CD4-positive, alpha-beta memory T cell (primary cell): Measurements from ENCODE around the gene TPK1. TPM values are rescaled to one million over a fixed set of nuclear protein-coding genes. Genes with fewer than 3 reads are reported as not detected.
"Not testable (repeated sequence)": the region's sequence is repeated elsewhere in the genome, so short reads cannot be mapped to it uniquely, and the experiment has no call there.

Experiments
- CTCF ChIA-PET: fragments of 350-600 bp; sonication (Branson Sonifier 250); formaldehyde crosslinking; loops from one replicate; lab custom pipeline; 2021; ENCODE audit warnings: inconsistent platforms; ENCODE audit not compliant: partially characterized antibody; lab: Charles Lee
- POLR2A ChIA-PET: fragments of 350-600 bp; sonication (Branson Sonifier 250); formaldehyde crosslinking; loops from one replicate; lab custom pipeline; 2021; ENCODE audit not compliant: partially characterized antibody; lab: Charles Lee
- DNase-seq, 5 donors: peaks; one replicate each; pipeline versions ENCODE4 v3.0.0 to v3.0.0-alpha.2; 2020 to 2022; ENCODE audit warnings: mixed read lengths in 1 of 5
- H3K27ac ChIP-seq: one replicate; pipeline ENCODE4 v1.7.0; 2013; ENCODE audit warnings: low read depth, low read length
- H3K27me3 ChIP-seq: 2 replicates; pipeline ENCODE4 v1.7.0; 2013; ENCODE audit warnings: mild to moderate bottlenecking, low read length, moderate library complexity; ENCODE audit not compliant: insufficient read depth
- H3K36me3 ChIP-seq: 2 replicates; pipeline ENCODE4 v1.7.0; 2013; ENCODE audit warnings: mild to moderate bottlenecking, low read length, moderate library complexity; ENCODE audit not compliant: insufficient read depth
- H3K4me1 ChIP-seq: 2 replicates; pipeline ENCODE4 v1.7.0; 2013; ENCODE audit warnings: mild to moderate bottlenecking, low read length, moderate library complexity; ENCODE audit not compliant: insufficient read depth
- H3K4me3 ChIP-seq, 2 donors: one replicate each; pipeline ENCODE4 v1.7.0; 2013; ENCODE audit warnings: low read length in 2 of 2, mild to moderate bottlenecking in 1 of 2
- H3K9me3 ChIP-seq, 2 donors: one replicate each; pipeline ENCODE4 v1.7.0; 2013; ENCODE audit warnings: low read length in 2 of 2, control low read depth in 1 of 2; ENCODE audit not compliant: control insufficient read depth in 1 of 2
- H3K27ac Mint-ChIP-seq, 7 donors: one replicate each; pipeline ENCODE4 v1.8.0; 2020 to 2021; ENCODE audit warnings: mixed read lengths in 7 of 7, mild to moderate bottlenecking in 6 of 7, inconsistent platforms in 3 of 7, moderate library complexity in 3 of 7
- H3K27me3 Mint-ChIP-seq, 2 donors: one replicate each; pipeline ENCODE4 v1.8.0; 2020 to 2021; ENCODE audit warnings: mixed read lengths in 2 of 2
- H3K36me3 Mint-ChIP-seq, 2 donors: one replicate each; pipeline ENCODE4 v1.8.0; 2020 to 2021; ENCODE audit warnings: mixed read lengths in 2 of 2, inconsistent platforms in 1 of 2, mild to moderate bottlenecking in 1 of 2
- H3K4me1 Mint-ChIP-seq, 4 donors: one replicate each; pipeline ENCODE4 v1.8.0; 2020 to 2021; ENCODE audit warnings: mixed read lengths in 4 of 4, mild to moderate bottlenecking in 1 of 4
- H3K4me3 Mint-ChIP-seq, 8 donors: one replicate each; pipeline ENCODE4 v1.8.0; 2020 to 2021; ENCODE audit warnings: mixed read lengths in 8 of 8, mild to moderate bottlenecking in 7 of 8, moderate library complexity in 6 of 8, inconsistent platforms in 3 of 8
- H3K9me3 Mint-ChIP-seq, 8 donors: one replicate each; pipeline ENCODE4 v1.8.0; 2020 to 2021; ENCODE audit warnings: mixed read lengths in 8 of 8, mild to moderate bottlenecking in 5 of 8, inconsistent platforms in 3 of 8, moderate library complexity in 1 of 8
- intact Hi-C: fragments of 100-400 bp; cut with micrococcal nuclease; formaldehyde crosslinking; loops from one replicate; pipeline ENCODE4 v1.15.1; 2023
- polyA plus RNA-seq, 2 donors: library from polyadenylated mRNA; unstranded; fragments of 300-500 nt; fragmentation: Illumina TruSeq; gene quantifications; one replicate each; pipeline ENCODE4 v1.2.3, GENCODE V29; 2021
- total RNA-seq, 2 experiments: library from RNA; stranded (reverse); gene quantifications; one replicate each; pipeline ENCODE4 v1.2.3, GENCODE V29; 2021

The TPK1 gene
- total and polyA plus RNA-seq, 4 experiments from 2014 or later = 25.2 to 30.7 (median 27.8) TPM

DNA sequence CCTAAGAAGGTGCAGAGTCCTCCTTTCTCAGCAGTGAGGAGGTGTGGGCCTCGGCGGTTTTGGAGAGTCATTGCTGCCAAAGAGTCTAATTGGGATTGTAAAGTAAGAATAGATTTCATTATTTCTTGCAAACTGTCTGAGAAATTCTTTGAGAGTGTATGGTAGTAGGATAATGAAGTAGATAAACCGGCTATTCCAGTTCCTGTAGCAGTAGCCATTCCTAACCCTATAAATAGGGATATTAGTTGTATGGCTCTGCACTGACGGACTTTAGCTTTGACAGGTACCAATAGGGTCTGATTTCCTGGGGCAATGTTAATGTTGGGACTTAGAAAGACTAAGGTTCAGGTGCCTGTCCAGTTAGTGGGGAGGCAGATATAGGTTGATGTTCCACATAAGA lies 416.9 kb downstream of the TPK1 start:
- H3K36me3 Mint-ChIP-seq, H3K4me1 Mint-ChIP-seq, H3K4me3 Mint-ChIP-seq, H3K9me3 ChIP-seq, H3K27me3 ChIP-seq, H3K27ac ChIP-seq, H3K9me3 Mint-ChIP-seq, H3K4me1 ChIP-seq, H3K27ac Mint-ChIP-seq, POLR2A ChIA-PET, intact Hi-C loops, DNase-seq, H3K27me3 Mint-ChIP-seq, CTCF ChIA-PET, H3K4me3 ChIP-seq, H3K36me3 ChIP-seq: not testable (repeated sequence)

DNA sequence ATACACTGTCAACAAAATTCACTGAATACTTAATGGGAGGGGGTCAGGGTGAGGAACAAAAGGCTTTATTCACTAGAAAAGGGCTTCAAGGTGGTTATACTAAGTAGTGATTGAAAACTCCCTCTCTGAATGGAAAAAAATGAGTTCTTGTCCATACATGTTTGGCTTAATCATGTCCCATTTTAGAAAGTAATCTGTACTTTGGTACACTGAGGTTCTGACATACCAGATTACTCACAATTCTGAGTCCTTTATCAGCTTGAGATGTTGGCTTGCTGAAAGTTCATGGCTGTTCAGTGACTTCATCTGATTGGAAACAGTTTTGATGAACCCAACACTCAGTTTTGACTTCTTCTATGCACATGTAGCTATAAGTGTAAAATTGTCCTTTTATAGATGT lies 419.5 kb downstream of the TPK1 start:
- Mint-ChIP-seq H3K27me3 (peaks cover 6 to 8% of the 10 kb centered on the region in 2 donors), H3K4me1 (no peaks in the 10 kb centered on the region), H3K36me3 (no peaks in the 10 kb centered on the region), H3K4me3 (no peak overlapping the region), H3K9me3 (peaks cover 0 to 4% (median 0%) of the 10 kb centered on the region in 8 donors), H3K27ac (no peak overlapping the region)
- ChIA-PET POLR2A (no interaction called here), CTCF (no interaction called here)
- no peaks in the 10 kb centered on the region for H3K9me3 ChIP-seq
- H3K4me3 ChIP-seq = no peak overlapping the region
- no peak for DNase-seq
- no peaks in the 10 kb centered on the region for H3K27me3 ChIP-seq
- no peaks in the 10 kb centered on the region for H3K36me3 ChIP-seq
- H3K27ac ChIP-seq = no peak overlapping the region
- intact Hi-C loops = no loop called here
- no peaks in the 10 kb centered on the region for H3K4me1 ChIP-seq

DNA sequence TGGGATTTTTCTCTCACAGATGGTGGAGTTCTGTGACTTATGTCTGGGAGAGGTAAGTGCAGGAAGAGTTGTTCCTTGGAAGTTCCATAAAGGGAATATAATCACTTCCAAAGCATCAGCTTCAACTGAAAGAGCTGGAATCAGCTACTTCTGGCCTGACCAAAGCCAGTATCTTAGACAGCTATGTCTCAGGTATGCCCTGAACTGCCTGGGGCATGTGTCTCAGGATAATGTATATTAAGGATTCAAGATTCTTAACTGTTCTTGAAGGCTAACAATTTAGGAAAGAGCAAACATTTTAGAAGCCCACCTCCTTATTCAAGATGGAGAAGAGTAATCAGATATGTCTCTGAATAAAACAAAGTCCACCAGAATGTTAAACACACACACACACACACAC lies 420.0 kb downstream of the TPK1 start:
- no peaks in the 10 kb centered on the region for H3K36me3 Mint-ChIP-seq
- peaks cover 7 to 8% of the 10 kb centered on the region in 2 donors for H3K27me3 Mint-ChIP-seq
- no peaks in the 10 kb centered on the region for H3K27me3 ChIP-seq
- H3K27ac ChIP-seq = no peak overlapping the region
- H3K4me1 ChIP-seq = no peaks in the 10 kb centered on the region
- no peak overlapping the region for H3K4me3 ChIP-seq
- H3K4me1 Mint-ChIP-seq = no peaks in the 10 kb centered on the region
- peaks cover 0 to 4% (median 0%) of the 10 kb centered on the region in 8 donors for H3K9me3 Mint-ChIP-seq
- POLR2A ChIA-PET = no interaction called here
- H3K36me3 ChIP-seq = no peaks in the 10 kb centered on the region
- intact Hi-C loops = no loop called here
- H3K9me3 ChIP-seq = no peaks in the 10 kb centered on the region
- no peak overlapping the region for H3K27ac Mint-ChIP-seq
- CTCF ChIA-PET = no interaction called here
- DNase-seq = no peak
- no peak overlapping the region for H3K4me3 Mint-ChIP-seq

DNA sequence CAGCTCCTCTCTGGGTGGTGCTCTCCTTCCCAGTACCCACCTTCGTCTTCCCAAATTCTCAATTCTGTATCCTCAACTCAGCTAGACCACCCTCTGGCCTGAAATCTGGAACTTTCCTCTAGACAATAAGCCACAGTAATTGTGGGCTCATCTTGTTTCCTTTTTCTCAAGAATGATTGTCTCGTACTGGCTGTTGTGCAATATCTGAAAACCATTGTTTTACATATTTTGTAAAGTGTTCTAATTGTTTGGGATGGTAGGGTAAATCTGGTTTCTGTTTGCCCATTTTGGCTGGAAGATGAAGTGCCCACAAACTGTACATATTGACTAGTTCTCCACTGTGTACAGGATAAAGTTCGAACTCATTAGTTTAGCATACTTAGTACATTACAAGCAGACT lies 421.0 kb downstream of the TPK1 start:
- Mint-ChIP-seq H3K4me3 (no peak overlapping the region), H3K27ac (no peak overlapping the region), H3K4me1 (no peaks in the 10 kb centered on the region), H3K27me3 (peaks cover 8 to 14% of the 10 kb centered on the region in 2 donors), H3K36me3 (no peaks in the 10 kb centered on the region), H3K9me3 (peaks cover 0 to 4% (median 0%) of the 10 kb centered on the region in 8 donors)
- intact Hi-C loops = no loop called here
- H3K4me1 ChIP-seq = no peaks in the 10 kb centered on the region
- H3K27me3 ChIP-seq = no peaks in the 10 kb centered on the region
- no peaks in the 10 kb centered on the region for H3K36me3 ChIP-seq
- ChIA-PET CTCF (no interaction called here), POLR2A (no interaction called here)
- H3K9me3 ChIP-seq = no peaks in the 10 kb centered on the region
- no peak overlapping the region for H3K27ac ChIP-seq
- H3K4me3 ChIP-seq = no peak overlapping the region
- DNase-seq = no peak

DNA sequence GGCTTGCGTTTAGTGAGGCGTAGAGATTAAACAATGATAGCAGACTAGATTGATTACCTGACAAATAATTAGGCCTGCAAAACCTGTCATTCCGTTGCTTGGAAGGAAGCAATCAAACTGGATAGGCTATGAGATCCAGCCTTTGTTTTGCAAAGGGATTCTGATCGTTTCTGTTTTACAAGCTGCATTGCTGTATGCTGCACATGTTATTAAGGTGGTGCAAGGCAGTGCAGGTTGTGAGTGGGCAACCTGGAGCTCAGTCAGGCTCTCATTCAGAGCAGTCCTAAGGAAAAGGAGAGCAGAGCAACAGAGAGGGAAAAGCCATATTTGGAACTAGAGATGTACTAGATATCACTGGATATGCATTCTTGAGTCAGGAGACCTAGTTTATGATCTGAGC lies 425.4 kb downstream of the TPK1 start:
- H3K4me1 Mint-ChIP-seq = peaks cover 0 to 2% (median 0%) of the 10 kb centered on the region in 4 donors
- no peaks in the 10 kb centered on the region for H3K36me3 ChIP-seq
- CTCF ChIA-PET = interaction anchor here (1.5 kb wide), 1 partner anchor 18 kb away, joined by 5 read pairs; no protein-coding TSS in a partner anchor
- H3K4me1 ChIP-seq = no peaks in the 10 kb centered on the region
- H3K27ac Mint-ChIP-seq = no peak overlapping the region
- H3K27me3 ChIP-seq = no peaks in the 10 kb centered on the region
- H3K4me3 ChIP-seq = no peak overlapping the region
- H3K4me3 Mint-ChIP-seq = no peak overlapping the region
- DNase-seq = no peak
- H3K27ac ChIP-seq = no peak overlapping the region
- no peaks in the 10 kb centered on the region for H3K9me3 ChIP-seq
- H3K36me3 Mint-ChIP-seq = no peaks in the 10 kb centered on the region
- H3K27me3 Mint-ChIP-seq = peaks cover 8 to 26% of the 10 kb centered on the region in 2 donors
- intact Hi-C loops = no loop called here
- H3K9me3 Mint-ChIP-seq = no peaks in the 10 kb centered on the region
- POLR2A ChIA-PET = no interaction called here

DNA sequence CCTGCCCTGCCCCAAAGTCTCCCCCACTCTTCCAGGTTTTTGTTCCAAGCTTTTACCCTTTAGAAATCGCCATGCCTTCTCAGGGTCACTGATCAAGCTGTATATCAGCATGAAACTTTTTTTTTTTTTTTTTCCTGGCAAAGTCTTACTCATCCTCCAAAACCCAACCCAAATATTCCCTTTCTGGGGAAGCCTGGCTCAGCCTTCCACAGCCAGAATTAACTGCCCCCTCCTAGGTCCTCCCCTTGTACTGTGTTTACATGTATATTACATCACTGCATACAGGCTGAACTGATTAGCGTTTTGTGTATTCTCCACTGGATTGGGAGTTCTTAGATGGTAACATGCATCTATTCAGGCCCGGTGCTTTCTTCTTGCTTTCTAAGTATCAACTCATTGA lies 427.7 kb downstream of the TPK1 start:
- no peaks in the 10 kb centered on the region for H3K36me3 ChIP-seq
- ChIA-PET POLR2A (no interaction called here), CTCF (no interaction called here)
- H3K4me3 Mint-ChIP-seq = no peak overlapping the region
- no peaks in the 10 kb centered on the region for H3K4me1 ChIP-seq
- H3K9me3 Mint-ChIP-seq = no peaks in the 10 kb centered on the region
- H3K27ac Mint-ChIP-seq = no peak overlapping the region
- intact Hi-C loops = no loop called here
- H3K27me3 ChIP-seq = no peaks in the 10 kb centered on the region
- H3K4me3 ChIP-seq = no peak overlapping the region
- H3K36me3 Mint-ChIP-seq = no peaks in the 10 kb centered on the region
- H3K27me3 Mint-ChIP-seq = peaks cover 7 to 26% of the 10 kb centered on the region in 2 donors
- no peak overlapping the region for H3K27ac ChIP-seq
- H3K4me1 Mint-ChIP-seq = peaks cover 0 to 2% (median 0%) of the 10 kb centered on the region in 4 donors
- H3K9me3 ChIP-seq = no peaks in the 10 kb centered on the region
- no peak for DNase-seq

DNA sequence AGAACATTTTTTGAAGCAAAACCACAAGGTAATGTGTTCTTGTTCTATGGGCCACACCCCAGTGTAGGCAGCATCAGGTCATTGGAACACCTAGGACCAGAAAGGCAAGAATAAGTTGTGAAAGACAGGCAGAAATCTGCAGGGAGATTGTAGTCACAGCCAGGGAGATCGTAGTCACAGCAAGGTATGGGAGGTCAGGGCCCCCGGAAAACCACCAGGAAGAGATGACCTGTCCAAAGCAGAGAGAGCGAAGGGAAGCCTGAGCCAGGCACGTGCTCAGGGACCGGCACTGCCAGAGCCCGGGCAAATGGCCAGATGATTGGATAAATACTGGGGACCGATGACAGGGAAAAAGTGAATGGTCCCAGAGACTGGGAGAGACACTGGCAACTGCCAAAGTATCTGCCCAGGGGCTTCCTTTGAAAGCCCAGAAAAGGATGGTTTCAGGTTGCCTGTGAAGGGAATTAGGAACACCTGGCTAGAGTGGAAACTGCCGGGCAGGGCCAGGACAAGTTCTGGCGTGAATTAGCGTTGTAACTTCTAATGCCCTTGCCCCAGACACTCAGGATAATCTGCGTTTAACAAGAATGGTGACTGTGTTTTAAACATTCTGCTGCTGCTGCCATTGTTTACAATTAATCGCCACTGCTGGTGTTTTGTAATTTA lies 428.5 kb downstream of the TPK1 start:
- ChIA-PET POLR2A (no interaction called here), CTCF (no interaction called here)
- Histone ChIP-seq H3K36me3 (no peaks in the 10 kb centered on the region), H3K27ac (no peak overlapping the region), H3K9me3 (no peaks in the 10 kb centered on the region), H3K4me3 (no peak overlapping the region), H3K4me1 (no peaks in the 10 kb centered on the region), H3K27me3 (no peaks in the 10 kb centered on the region)
- no peaks in the 10 kb centered on the region for H3K36me3 Mint-ChIP-seq
- H3K4me3 Mint-ChIP-seq = no peak overlapping the region
- no peaks in the 10 kb centered on the region for H3K9me3 Mint-ChIP-seq
- H3K27me3 Mint-ChIP-seq = peaks cover 7 to 30% of the 10 kb centered on the region in 2 donors
- intact Hi-C loops = no loop called here
- peaks cover 0 to 2% (median 0%) of the 10 kb centered on the region in 4 donors for H3K4me1 Mint-ChIP-seq
- DNase-seq = no peak
- no peak overlapping the region for H3K27ac Mint-ChIP-seq
